Large intestine (tissue), 3 donors: Measurements from ENCODE around the gene DDX11. TPM values are rescaled to one million over a fixed set of nuclear protein-coding genes. Genes with fewer than 3 reads are reported as not detected.
"Not testable (repeated sequence)": the region's sequence is repeated elsewhere in the genome, so short reads cannot be mapped to it uniquely, and the experiment has no call there.

Experiments used
- DNase-seq, 2 donors: peaks; one replicate each; pipeline versions ENCODE4 v3.0.0 to v3.0.0-alpha.2; 2013
- H3K27ac ChIP-seq: one replicate; pipeline ENCODE4 v1.5.1; 2013; ENCODE audit warnings: low read length
- H3K27me3 ChIP-seq: 2 replicates; pipeline ENCODE4 v1.6.1; 2013; ENCODE audit warnings: low read length; ENCODE audit not compliant: control insufficient read depth, insufficient read depth
- H3K36me3 ChIP-seq: 2 replicates; pipeline ENCODE4 v1.6.1; 2013; ENCODE audit warnings: low read length; ENCODE audit not compliant: control insufficient read depth, insufficient read depth
- H3K4me1 ChIP-seq: one replicate; pipeline ENCODE4 v1.6.1; 2013; ENCODE audit warnings: low read length; ENCODE audit not compliant: control insufficient read depth, insufficient read depth
- H3K4me3 ChIP-seq: one replicate; pipeline ENCODE4 v1.5.1; 2013; ENCODE audit warnings: low read length
- H3K9me3 ChIP-seq: one replicate; pipeline ENCODE4 v1.6.1; 2013; ENCODE audit warnings: mild to moderate bottlenecking, low read depth, low read length, moderate library complexity; ENCODE audit not compliant: control insufficient read depth
- WGBS: methylation state at CpG from one replicate; pipeline ENCODE4 v1.1.5; 2013; ENCODE audit warnings: low lambda C conversion rate; ENCODE audit not compliant: insufficient coverage; 5-methylcytosine and 5-hydroxymethylcytosine counted together
- polyA plus RNA-seq: library from polyadenylated mRNA; unstranded; fragments of 120-200 nt; gene quantifications from one replicate; pipeline ENCODE4 v1.2.1, GENCODE V29; 2013

Gene DDX11
- polyA plus RNA-seq, 1 donor = 22.9 TPM

DNA sequence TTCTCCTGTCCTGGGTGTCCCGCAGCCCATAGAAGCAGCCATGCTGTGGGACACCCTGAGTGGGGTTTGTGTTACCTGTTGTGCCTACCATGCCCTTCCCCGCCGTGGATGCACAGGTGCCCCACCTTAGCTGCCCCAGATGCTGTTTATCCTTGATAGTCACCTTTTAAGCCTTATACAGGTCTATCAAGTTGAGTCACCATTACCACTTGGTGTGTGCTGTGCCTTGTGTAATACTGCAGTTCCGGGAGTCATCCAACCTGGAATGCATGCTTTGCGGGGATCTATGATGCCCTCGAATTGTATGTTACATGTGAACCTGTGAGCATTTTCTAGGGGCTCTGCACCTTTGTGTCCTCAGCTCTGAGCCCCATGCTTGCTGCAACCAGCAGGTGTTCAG, 7.6 kb downstream of the DDX11 start:
- H3K36me3 ChIP-seq, H3K4me1 ChIP-seq, H3K27ac ChIP-seq, H3K4me3 ChIP-seq, DNase-seq, H3K9me3 ChIP-seq, H3K27me3 ChIP-seq: not testable (repeated sequence)
- no CpG with 5 or more reads among the region's 6 CpGs for WGBS

GRCh38 chr12:31084241-31084640, 10.6 kb downstream of the DDX11 start:
- DNase-seq, H3K9me3 ChIP-seq, H3K36me3 ChIP-seq, H3K27ac ChIP-seq, H3K27me3 ChIP-seq, H3K4me3 ChIP-seq, H3K4me1 ChIP-seq: not testable (repeated sequence)
- WGBS = no CpG with 5 or more reads among the region's 13 CpGs

GRCh38 chr12:31086032-31086431, 12.4 kb downstream of the DDX11 start:
- not testable (repeated sequence) for H3K27me3 ChIP-seq, H3K4me1 ChIP-seq, H3K36me3 ChIP-seq, H3K9me3 ChIP-seq, H3K4me3 ChIP-seq, DNase-seq, H3K27ac ChIP-seq
- WGBS = no CpG with 5 or more reads among the region's 11 CpGs

GRCh38 chr12:31087486-31087885, 13.8 kb downstream of the DDX11 start:
- WGBS = no CpG with 5 or more reads among the region's 8 CpGs
- not testable (repeated sequence) for H3K36me3 ChIP-seq, H3K27ac ChIP-seq, DNase-seq, H3K4me1 ChIP-seq, H3K4me3 ChIP-seq, H3K9me3 ChIP-seq, H3K27me3 ChIP-seq

DNA sequence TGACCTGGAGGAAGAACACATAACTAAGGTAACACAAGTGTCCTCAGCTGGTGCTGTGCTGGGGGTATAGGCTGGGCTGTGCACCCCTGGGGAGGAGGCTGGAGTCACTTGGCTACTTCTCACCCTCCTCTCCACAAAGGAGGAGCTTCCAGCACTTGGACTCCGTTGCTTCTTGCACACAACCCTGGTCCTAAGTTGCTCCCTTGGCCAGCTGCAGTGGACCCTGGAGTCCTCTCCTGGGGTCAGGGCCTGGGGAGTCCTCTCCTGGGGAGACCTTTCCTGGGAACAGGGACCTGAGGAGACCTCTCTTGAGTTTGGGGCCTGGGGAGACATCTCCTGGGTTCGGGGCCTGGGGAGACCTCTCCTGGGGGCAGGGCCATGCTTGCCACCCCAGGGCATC, 14.3 kb downstream of the DDX11 start:
- H3K36me3 ChIP-seq, DNase-seq, H3K4me1 ChIP-seq, H3K4me3 ChIP-seq, H3K27me3 ChIP-seq, H3K9me3 ChIP-seq, H3K27ac ChIP-seq: not testable (repeated sequence)
- no CpG with 5 or more reads among the region's 2 CpGs for WGBS

- Histone ChIP-seq H3K9me3 (no peaks in the 10 kb centered on the region), H3K36me3 (peaks cover 10% of the 10 kb centered on the region), H3K27me3 (no peaks in the 10 kb centered on the region), H3K4me1 (no peaks in the 10 kb centered on the region), H3K4me3 (no peak overlapping the region), H3K27ac (no peak overlapping the region)
- no CpG with 5 or more reads among the region's 12 CpGs for WGBS
- DNase-seq = no peak
These were observed 15.4 kb downstream of the DDX11 start for GRCh38 chr12:31089072-31089471.

GRCh38 chr12:31091629-31092028, 18.0 kb downstream of the DDX11 start:
- DNase-seq, H3K27me3 ChIP-seq, H3K27ac ChIP-seq, H3K4me1 ChIP-seq, H3K9me3 ChIP-seq, H3K4me3 ChIP-seq: not testable (repeated sequence)
- peaks cover 10% of the 10 kb centered on the region for H3K36me3 ChIP-seq
- no CpG with 5 or more reads among the region's 19 CpGs for WGBS

GRCh38 chr12:31092718-31093117, 19.1 kb downstream of the DDX11 start:
- not testable (repeated sequence) for H3K9me3 ChIP-seq, H3K4me1 ChIP-seq, DNase-seq, H3K27ac ChIP-seq, H3K4me3 ChIP-seq, H3K27me3 ChIP-seq
- WGBS = no CpG with 5 or more reads among the region's 8 CpGs
- peaks cover 10% of the 10 kb centered on the region for H3K36me3 ChIP-seq

GRCh38 chr12:31095080-31095860, 21.6 kb downstream of the DDX11 start:
- not testable (repeated sequence) for H3K4me1 ChIP-seq, H3K36me3 ChIP-seq, H3K27ac ChIP-seq, DNase-seq, H3K27me3 ChIP-seq, H3K9me3 ChIP-seq, H3K4me3 ChIP-seq
- WGBS = no CpG with 5 or more reads among the region's 21 CpGs

GRCh38 chr12:31096251-31097065, 22.8 kb downstream of the DDX11 start:
- not testable (repeated sequence) for H3K36me3 ChIP-seq, H3K27me3 ChIP-seq, H3K9me3 ChIP-seq, H3K27ac ChIP-seq, H3K4me1 ChIP-seq, DNase-seq, H3K4me3 ChIP-seq
- no CpG with 5 or more reads among the region's 19 CpGs for WGBS
